Trophoblast cell (in vitro differentiated cells and primary cell): Measurements from ENCODE around the gene SLC22A9.

ENCODE experiments used
- DNase-seq, 2 donors: peaks; one replicate each; pipeline ENCODE4 v3.0.0-alpha.2; 2016
- H2AFZ ChIP-seq: 2 replicates; pipeline ENCODE4 v1.6.1; 2013; ENCODE audit warnings: low read length, moderate library complexity, mild to moderate bottlenecking; ENCODE audit not compliant: insufficient read depth, poor library complexity
- H2AK5ac ChIP-seq: 2 replicates; pipeline ENCODE4 v1.6.1; 2013; ENCODE audit warnings: mild to moderate bottlenecking, low read length
- H2BK120ac ChIP-seq: 2 replicates; pipeline ENCODE4 v1.6.1; 2013; ENCODE audit warnings: low read length, mild to moderate bottlenecking, moderate library complexity; ENCODE audit not compliant: insufficient read depth, poor library complexity
- H2BK12ac ChIP-seq: 2 replicates; pipeline ENCODE4 v1.6.1; 2013; ENCODE audit warnings: mild to moderate bottlenecking, low read length, moderate library complexity
- H2BK5ac ChIP-seq: 2 replicates; pipeline ENCODE4 v1.6.1; 2013; ENCODE audit warnings: low read length, low read depth, moderate library complexity, mild to moderate bottlenecking; ENCODE audit not compliant: poor library complexity
- H3K14ac ChIP-seq: 2 replicates; pipeline ENCODE4 v1.6.1; 2013; ENCODE audit warnings: mild to moderate bottlenecking, low read length
- H3K18ac ChIP-seq: 2 replicates; pipeline ENCODE4 v1.6.1; 2013; ENCODE audit warnings: mild to moderate bottlenecking, low read length
- H3K23ac ChIP-seq: 2 replicates; pipeline ENCODE4 v1.6.1; 2013; ENCODE audit warnings: low read length
- H3K27ac ChIP-seq: 2 replicates; pipeline ENCODE4 v1.5.1; 2013; ENCODE audit warnings: low read depth, mild to moderate bottlenecking, inconsistent platforms, low read length, moderate library complexity
- H3K27me3 ChIP-seq: 2 replicates; pipeline ENCODE4 v1.6.1; 2013; ENCODE audit warnings: inconsistent platforms, mild to moderate bottlenecking, low read length, moderate library complexity; ENCODE audit not compliant: insufficient read depth
- H3K36me3 ChIP-seq, 2 experiments: 1 replicate in 1 of 2; 2 replicates in 1 of 2; pipeline ENCODE4 v1.6.1; 2013; ENCODE audit warnings: low read length in 2 of 2, mild to moderate bottlenecking in 2 of 2, moderate library complexity in 1 of 2; ENCODE audit not compliant: insufficient read depth in 2 of 2, control insufficient read depth in 1 of 2
- H3K4ac ChIP-seq: 2 replicates; pipeline ENCODE4 v1.6.1; 2013; ENCODE audit warnings: low read depth, mild to moderate bottlenecking, low read length, moderate library complexity
- H3K4me1 ChIP-seq, 2 experiments: 1 replicate in 1 of 2; 2 replicates in 1 of 2; pipeline ENCODE4 v1.6.1; 2013; ENCODE audit warnings: low read length in 2 of 2, mild to moderate bottlenecking in 2 of 2, moderate library complexity in 1 of 2; ENCODE audit not compliant: insufficient read depth in 2 of 2, control insufficient read depth in 1 of 2
- H3K4me2 ChIP-seq: 2 replicates; pipeline ENCODE4 v1.6.1; 2013; ENCODE audit warnings: inconsistent platforms, mild to moderate bottlenecking, low read length, moderate library complexity
- H3K4me3 ChIP-seq: 2 replicates; pipeline ENCODE4 v1.5.1; 2013; ENCODE audit warnings: mild to moderate bottlenecking, low read depth, low read length, inconsistent platforms
- H3K79me1 ChIP-seq: one replicate; pipeline ENCODE4 v1.6.1; 2013; ENCODE audit warnings: low read length
- H3K79me2 ChIP-seq: 2 replicates; pipeline ENCODE4 v1.6.1; 2013; ENCODE audit warnings: low read length, mild to moderate bottlenecking; ENCODE audit not compliant: control insufficient read depth, insufficient read depth, poor library complexity
- H3K9ac ChIP-seq: 2 replicates; pipeline ENCODE4 v1.6.1; 2013; ENCODE audit warnings: mild to moderate bottlenecking, low read length
- H3K9me3 ChIP-seq: 2 replicates; pipeline ENCODE4 v1.6.1; 2013; ENCODE audit warnings: low read depth, mild to moderate bottlenecking, control low read depth, inconsistent platforms, low read length; ENCODE audit not compliant: insufficient read depth
- H4K12ac ChIP-seq: 2 replicates; pipeline ENCODE4 v1.6.1; 2013; ENCODE audit warnings: low read depth, mild to moderate bottlenecking, low read length, moderate library complexity
- H4K8ac ChIP-seq: 2 replicates; pipeline ENCODE4 v1.6.1; 2013; ENCODE audit warnings: low read depth, mild to moderate bottlenecking, low read length, moderate library complexity
- H4K91ac ChIP-seq: one replicate; pipeline ENCODE4 v1.6.1; 2013; ENCODE audit warnings: low read depth, mild to moderate bottlenecking, low read length, moderate library complexity
- WGBS: extraction: QIAGEN DNeasy Blood & Tissue Kit; methylation state at CpG from one replicate; pipeline ENCODE4 v1.1.7; 2013; ENCODE audit warnings: missing lambda C conversion rate; ENCODE audit not compliant: insufficient read length, insufficient coverage; ENCODE audit errors: extremely low coverage; 5-methylcytosine and 5-hydroxymethylcytosine counted together

Gene SLC22A9

DNA sequence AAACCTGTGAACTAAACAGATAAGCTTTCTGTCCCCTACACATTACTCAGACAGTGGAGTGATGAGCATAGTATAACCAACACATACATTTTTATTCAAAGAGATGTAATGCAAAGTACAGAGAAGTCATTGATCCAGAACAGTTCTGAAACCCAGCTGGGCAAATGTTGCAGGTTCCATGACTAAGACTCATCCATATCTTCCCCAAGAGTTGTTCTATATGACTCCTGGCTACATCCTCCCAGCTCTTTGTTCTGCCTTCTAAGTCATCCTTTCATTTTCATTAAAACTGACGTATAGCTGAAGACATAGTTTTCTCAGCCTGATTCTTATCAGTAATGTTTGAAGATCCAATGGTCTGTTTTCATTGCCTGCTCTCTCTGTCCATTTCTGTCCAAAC is 74.1 kb downstream of the SLC22A9 start:
- no peaks in the 10 kb centered on the region for H3K9me3 ChIP-seq
- H3K4me1 ChIP-seq, result no peaks in the 10 kb centered on the region
- H2AK5ac ChIP-seq, result no peak overlapping the region
- no peaks in the 10 kb centered on the region for H3K27me3 ChIP-seq
- H2BK12ac ChIP-seq, result no peak overlapping the region
- no CpG with 5 or more reads among the region's 1 CpG for WGBS
- H4K12ac ChIP-seq, result no peak overlapping the region
- no peak overlapping the region for H2AFZ ChIP-seq
- H3K4me2 ChIP-seq, result no peak overlapping the region
- no peaks in the 10 kb centered on the region for H3K79me2 ChIP-seq
- no peaks in the 10 kb centered on the region for H3K79me1 ChIP-seq
- no peak overlapping the region for H2BK5ac ChIP-seq
- no peaks in the 10 kb centered on the region for H3K36me3 ChIP-seq
- H3K23ac ChIP-seq, result no peak overlapping the region
- H3K4me3 ChIP-seq, result no peak overlapping the region
- H3K14ac ChIP-seq, result no peak overlapping the region
- no peak overlapping the region for H2BK120ac ChIP-seq
- H3K27ac ChIP-seq, result no peak overlapping the region
- no peak overlapping the region for H4K91ac ChIP-seq
- no peak overlapping the region for H3K9ac ChIP-seq
- no peak for DNase-seq
- no peak overlapping the region for H3K18ac ChIP-seq
- H3K4ac ChIP-seq, result no peak overlapping the region
- no peak overlapping the region for H4K8ac ChIP-seq

DNA sequence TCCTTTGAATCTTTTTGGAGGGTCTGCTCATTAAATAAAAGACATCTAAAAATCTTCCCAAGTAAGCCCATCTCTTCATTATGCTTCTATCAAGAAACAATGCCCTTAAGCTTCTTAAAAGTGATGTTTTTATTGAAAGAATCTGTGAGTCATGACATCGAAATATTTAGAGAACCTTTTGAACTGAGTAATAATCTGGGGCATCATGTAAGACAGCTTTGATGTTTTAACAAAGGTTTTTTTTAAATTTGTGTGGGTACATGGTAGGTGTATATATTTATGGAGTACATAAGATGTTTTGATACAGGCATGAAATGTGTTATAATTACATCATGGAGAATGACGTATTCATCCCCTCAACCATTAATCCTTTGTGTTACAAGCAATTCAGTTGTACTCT is 74.6 kb downstream of the SLC22A9 start:
- Histone ChIP-seq H3K79me1 (no peaks in the 10 kb centered on the region), H3K27ac (no peak overlapping the region), H2BK5ac (no peak overlapping the region), H3K4me2 (no peak overlapping the region), H3K4ac (no peak overlapping the region), H2BK12ac (no peak overlapping the region), H3K79me2 (no peaks in the 10 kb centered on the region), H3K9ac (no peak overlapping the region), H3K36me3 (no peaks in the 10 kb centered on the region), H3K4me1 (no peaks in the 10 kb centered on the region), H4K8ac (no peak overlapping the region), H4K12ac (no peak overlapping the region), H3K23ac (no peak overlapping the region), H3K27me3 (no peaks in the 10 kb centered on the region), H3K4me3 (no peak overlapping the region), H3K18ac (no peak overlapping the region), H3K9me3 (no peaks in the 10 kb centered on the region), H3K14ac (no peak overlapping the region), H2AK5ac (no peak overlapping the region), H2BK120ac (no peak overlapping the region), H2AFZ (no peak overlapping the region), H4K91ac (no peak overlapping the region)
- no CpG with 5 or more reads among the region's 2 CpGs for WGBS
- DNase-seq, result no peak

- no peaks in the 10 kb centered on the region for H3K4me1 ChIP-seq
- no peaks in the 10 kb centered on the region for H3K9me3 ChIP-seq
- no peak overlapping the region for H2AFZ ChIP-seq
- DNase-seq, result no peak
- H3K4me3 ChIP-seq, result no peak overlapping the region
- no peaks in the 10 kb centered on the region for H3K79me1 ChIP-seq
- H4K12ac ChIP-seq, result no peak overlapping the region
- no peak overlapping the region for H3K4me2 ChIP-seq
- no peak overlapping the region for H2BK12ac ChIP-seq
- H3K9ac ChIP-seq, result no peak overlapping the region
- H2BK120ac ChIP-seq, result no peak overlapping the region
- no peak overlapping the region for H3K23ac ChIP-seq
- no peaks in the 10 kb centered on the region for H3K36me3 ChIP-seq
- no peak overlapping the region for H4K91ac ChIP-seq
- H3K27me3 ChIP-seq, result no peaks in the 10 kb centered on the region
- no peak overlapping the region for H2BK5ac ChIP-seq
- H4K8ac ChIP-seq, result no peak overlapping the region
- H3K79me2 ChIP-seq, result no peaks in the 10 kb centered on the region
- no peak overlapping the region for H3K18ac ChIP-seq
- H3K4ac ChIP-seq, result no peak overlapping the region
- no peak overlapping the region for H2AK5ac ChIP-seq
- no peak overlapping the region for H3K27ac ChIP-seq
- no CpG with 5 or more reads among the region's 2 CpGs for WGBS
- no peak overlapping the region for H3K14ac ChIP-seq
These were observed 75.5 kb downstream of the SLC22A9 start for GRCh38 chr11:63445118-63445517.

GRCh38 chr11:63445720-63446119 is 76.1 kb downstream of the SLC22A9 start:
- H3K9ac ChIP-seq, result no peak overlapping the region
- H3K9me3 ChIP-seq, result no peaks in the 10 kb centered on the region
- no peak overlapping the region for H3K23ac ChIP-seq
- no peak overlapping the region for H3K4me2 ChIP-seq
- H3K79me2 ChIP-seq, result no peaks in the 10 kb centered on the region
- H2AK5ac ChIP-seq, result no peak overlapping the region
- H3K4me3 ChIP-seq, result no peak overlapping the region
- H4K91ac ChIP-seq, result no peak overlapping the region
- no peak overlapping the region for H2BK5ac ChIP-seq
- no peak overlapping the region for H2BK120ac ChIP-seq
- no peaks in the 10 kb centered on the region for H3K79me1 ChIP-seq
- DNase-seq, result no peak
- no peak overlapping the region for H2BK12ac ChIP-seq
- H2AFZ ChIP-seq, result no peak overlapping the region
- no peaks in the 10 kb centered on the region for H3K4me1 ChIP-seq
- no peak overlapping the region for H3K27ac ChIP-seq
- H3K4ac ChIP-seq, result no peak overlapping the region
- H3K36me3 ChIP-seq, result no peaks in the 10 kb centered on the region
- no peaks in the 10 kb centered on the region for H3K27me3 ChIP-seq
- no peak overlapping the region for H3K18ac ChIP-seq
- H3K14ac ChIP-seq, result no peak overlapping the region
- H4K12ac ChIP-seq, result no peak overlapping the region
- H4K8ac ChIP-seq, result no peak overlapping the region

DNA sequence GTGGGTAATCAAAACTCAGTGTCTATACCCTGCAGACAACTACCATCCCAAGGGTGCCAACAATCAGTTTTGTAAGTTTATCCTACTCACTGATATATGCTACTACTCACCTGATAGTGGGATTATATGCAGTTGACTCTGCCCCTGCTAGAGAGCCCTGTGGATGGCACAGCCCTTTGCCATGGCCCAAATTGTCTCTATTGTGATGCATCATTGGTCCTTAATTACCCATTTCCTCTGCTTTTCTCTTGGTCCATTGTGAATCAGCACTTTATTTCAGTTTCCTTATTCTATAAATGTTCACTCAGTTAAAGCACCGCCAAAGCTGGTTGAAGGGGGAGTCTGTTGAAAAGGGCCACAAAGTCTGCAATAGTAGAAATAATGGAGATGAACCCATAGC is 79.1 kb downstream of the SLC22A9 start:
- Histone ChIP-seq H3K4me1 (no peaks in the 10 kb centered on the region), H3K4ac (no peak overlapping the region), H3K79me2 (no peaks in the 10 kb centered on the region), H3K79me1 (no peaks in the 10 kb centered on the region), H4K8ac (no peak overlapping the region), H4K12ac (no peak overlapping the region), H3K23ac (no peak overlapping the region), H3K18ac (no peak overlapping the region), H2AFZ (no peak overlapping the region), H2BK120ac (no peak overlapping the region), H3K9ac (no peak overlapping the region), H3K14ac (no peak overlapping the region), H4K91ac (no peak overlapping the region), H2BK5ac (no peak overlapping the region), H2BK12ac (no peak overlapping the region), H3K4me3 (no peak overlapping the region), H2AK5ac (no peak overlapping the region), H3K27ac (no peak overlapping the region), H3K4me2 (no peak overlapping the region), H3K9me3 (no peaks in the 10 kb centered on the region), H3K27me3 (no peaks in the 10 kb centered on the region), H3K36me3 (no peaks in the 10 kb centered on the region)
- DNase-seq, result no peak
- no CpG with 5 or more reads among the region's 1 CpG for WGBS
